Mammary epithelial cell (primary cell): Measurements from ENCODE around the gene RPL37A.

Source experiments
- EZH2 ChIP-seq: IDR thresholded peaks from 2 replicates; pipeline ENCODE4 v1.6.1; 2012; ENCODE audit warnings: low read length, inconsistent platforms, borderline replicate concordance
- TF ChIP-seq, protein P1 (sequence below), 2 donors: IDR thresholded peaks in 1 of 2; conservative IDR thresholded peaks in 1 of 2; 2 replicates each; pipeline ENCODE4 v1.5.1; 2011 to 2012; ENCODE audit warnings: inconsistent platforms in 2 of 2, low read length in 2 of 2, mild to moderate bottlenecking in 2 of 2, control low read depth in 1 of 2, low read depth in 1 of 2; ENCODE audit not compliant: insufficient read depth in 1 of 2; ENCODE audit errors: extremely low read depth in 1 of 2

DNA sequence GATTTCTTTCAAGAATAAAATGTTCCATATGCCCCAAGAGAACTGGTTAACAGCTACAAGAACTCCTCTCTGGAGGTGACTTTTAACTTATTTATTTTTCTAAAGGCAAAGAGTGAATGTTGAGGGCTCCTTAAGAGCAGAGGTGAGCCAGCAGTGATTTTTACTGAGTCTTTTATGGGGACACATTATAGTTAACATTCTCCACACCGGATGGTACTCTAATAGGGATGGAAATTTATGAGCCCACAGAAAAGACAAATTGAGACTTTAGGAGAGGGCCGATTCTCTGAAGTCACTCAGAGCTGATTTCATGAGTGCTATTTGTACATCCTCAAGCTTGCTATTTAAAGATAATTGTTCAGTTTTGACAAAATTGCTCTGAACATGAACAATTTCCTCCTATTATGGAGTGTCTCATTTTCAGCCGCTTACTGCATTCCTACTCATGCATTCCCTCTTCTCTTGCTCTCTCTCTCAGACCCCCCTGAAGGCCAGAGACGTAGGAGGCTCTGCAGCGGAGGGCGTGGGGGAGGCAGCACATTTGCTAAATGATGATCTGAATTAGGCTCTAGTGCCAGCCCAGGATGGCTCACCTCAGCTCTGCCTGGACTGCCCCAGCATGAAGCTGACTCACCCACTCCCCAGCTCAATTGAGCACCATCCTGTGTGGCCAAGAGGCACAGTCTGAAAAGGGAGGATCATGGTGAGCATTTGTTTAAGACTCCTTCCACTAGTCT, 5.9 kb upstream of the RPL37A start:
- TF ChIP-seq, protein P1, sequence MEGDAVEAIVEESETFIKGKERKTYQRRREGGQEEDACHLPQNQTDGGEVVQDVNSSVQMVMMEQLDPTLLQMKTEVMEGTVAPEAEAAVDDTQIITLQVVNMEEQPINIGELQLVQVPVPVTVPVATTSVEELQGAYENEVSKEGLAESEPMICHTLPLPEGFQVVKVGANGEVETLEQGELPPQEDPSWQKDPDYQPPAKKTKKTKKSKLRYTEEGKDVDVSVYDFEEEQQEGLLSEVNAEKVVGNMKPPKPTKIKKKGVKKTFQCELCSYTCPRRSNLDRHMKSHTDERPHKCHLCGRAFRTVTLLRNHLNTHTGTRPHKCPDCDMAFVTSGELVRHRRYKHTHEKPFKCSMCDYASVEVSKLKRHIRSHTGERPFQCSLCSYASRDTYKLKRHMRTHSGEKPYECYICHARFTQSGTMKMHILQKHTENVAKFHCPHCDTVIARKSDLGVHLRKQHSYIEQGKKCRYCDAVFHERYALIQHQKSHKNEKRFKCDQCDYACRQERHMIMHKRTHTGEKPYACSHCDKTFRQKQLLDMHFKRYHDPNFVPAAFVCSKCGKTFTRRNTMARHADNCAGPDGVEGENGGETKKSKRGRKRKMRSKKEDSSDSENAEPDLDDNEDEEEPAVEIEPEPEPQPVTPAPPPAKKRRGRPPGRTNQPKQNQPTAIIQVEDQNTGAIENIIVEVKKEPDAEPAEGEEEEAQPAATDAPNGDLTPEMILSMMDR (conservative IDR thresholded peaks at IDR 0.05 in 1 of 2, IDR thresholded peaks at IDR 0.05 in 1 of 2; ENCODE audit: extremely low read depth in 1 of 2, insufficient read depth in 1 of 2, low read depth in 1 of 2, low read length in 2 of 2): no peak
- no peak for TF ChIP-seq EZH2
